Left ventricle myocardium inferior (tissue), 1 donor: ENCODE results near the gene NPR2. TPM values are rescaled to one million over a fixed set of nuclear protein-coding genes. Genes with fewer than 3 reads are reported as not detected.
A peak's percentile ranks its signal among the peaks of the same experiment; 100 is the strongest.

Source experiments
- DNase-seq: peaks from one replicate; pipeline ENCODE4 v3.0.0-alpha.2; 2020
- H3K27ac ChIP-seq: fragments of 200-600 bp; replicated peaks from 2 replicates; pipeline ENCODE4 v1.8.0; 2021
- H3K27me3 ChIP-seq: fragments of 200-600 bp; 2 replicates; pipeline ENCODE4 v1.8.0; 2021; ENCODE audit warnings: low read depth
- H3K36me3 ChIP-seq: fragments of 200-600 bp; 2 replicates; pipeline ENCODE4 v1.8.0; 2021
- H3K4me1 ChIP-seq: fragments of 200-600 bp; 2 replicates; pipeline ENCODE4 v1.8.0; 2021
- H3K4me3 ChIP-seq: fragments of 200-600 bp; 2 replicates; pipeline ENCODE4 v1.8.0; 2021; ENCODE audit warnings: mild to moderate bottlenecking, moderate library complexity
- H3K9me3 ChIP-seq: fragments of 200-600 bp; replicated peaks from 2 replicates; pipeline ENCODE4 v1.8.0; 2021
- CTCF ChIP-seq: fragments of 200-600 bp; IDR thresholded peaks from 2 replicates; pipeline ENCODE4 v1.8.0; 2021; ENCODE audit warnings: antibody characterized with exemption, mild to moderate bottlenecking, borderline replicate concordance
- intact Hi-C: fragments of 100-400 bp; cut with micrococcal nuclease; formaldehyde crosslinking; loops from one replicate; pipeline ENCODE4 v1.11.0; 2022
- total RNA-seq: library from RNA; stranded (reverse); fragmentation: NEBNext Ultra II Directional; extraction: Animal tissue kit (Norgen Biotek cat#: 25700); gene quantifications from one replicate; pipeline ENCODE4 v1.2.1, GENCODE V29; 2021
- donor health status: DM: no; HTN: yes; CAD: no; lungs with severe emphysema.

The NPR2 gene
- total RNA-seq, 1 donor from 2014 or later: 24.2 TPM

GRCh38 chr9:35774907-35775635, 16.3 kb upstream of the NPR2 start:
- H3K27ac ChIP-seq: peak overlapping the region; percentile 35
- intact Hi-C loops: no loop called here

GRCh38 chr9:35776018-35776417, 15.4 kb upstream of the NPR2 start:
- Histone ChIP-seq H3K27me3 (no peaks in the 10 kb centered on the region), H3K4me1 (peaks cover 22% of the 10 kb centered on the region), H3K4me3 (no peak overlapping the region), H3K36me3 (no peaks in the 10 kb centered on the region), H3K27ac (peak overlapping the region; percentile 35), H3K9me3 (no peaks in the 10 kb centered on the region)
- TF ChIP-seq CTCF: no peak
- intact Hi-C loops: no loop called here
- no peak for DNase-seq

More at GRCh38 chr9:35774907-35775635, 16.3 kb upstream of the NPR2 start:
- no peaks in the 10 kb centered on the region for H3K9me3 ChIP-seq
- no peak for DNase-seq
- H3K4me1 ChIP-seq: peaks cover 31% of the 10 kb centered on the region
- H3K27me3 ChIP-seq: no peaks in the 10 kb centered on the region
- no peak for TF ChIP-seq CTCF
- no peak overlapping the region for H3K4me3 ChIP-seq
- no peaks in the 10 kb centered on the region for H3K36me3 ChIP-seq

- Histone ChIP-seq H3K4me1 (peaks cover 8% of the 10 kb centered on the region), H3K36me3 (peaks cover 2% of the 10 kb centered on the region), H3K27ac (no peak overlapping the region), H3K4me3 (no peak overlapping the region), H3K9me3 (no peaks in the 10 kb centered on the region), H3K27me3 (no peaks in the 10 kb centered on the region)
- no peak for TF ChIP-seq CTCF
- DNase-seq: no peak
- intact Hi-C loops: no loop called here
Measured at GRCh38 chr9:35778496-35778895, 12.9 kb upstream of the NPR2 start.

- Histone ChIP-seq H3K36me3 (peaks cover 3% of the 10 kb centered on the region), H3K4me3 (no peak overlapping the region), H3K27me3 (no peaks in the 10 kb centered on the region), H3K27ac (no peak overlapping the region), H3K9me3 (no peaks in the 10 kb centered on the region), H3K4me1 (no peaks in the 10 kb centered on the region)
- intact Hi-C loops: no loop called here
- TF ChIP-seq CTCF: no peak
- no peak for DNase-seq
Measured at GRCh38 chr9:35781066-35781465, 10.3 kb upstream of the NPR2 start.

- H3K27me3 ChIP-seq: no peaks in the 10 kb centered on the region
- no peaks in the 10 kb centered on the region for H3K9me3 ChIP-seq
- H3K4me3 ChIP-seq: no peak overlapping the region
- no peaks in the 10 kb centered on the region for H3K4me1 ChIP-seq
- peaks cover 3% of the 10 kb centered on the region for H3K36me3 ChIP-seq
- TF ChIP-seq CTCF: no peak
- H3K27ac ChIP-seq: no peak overlapping the region
- intact Hi-C loops: no loop called here
- no peak for DNase-seq
Measured at GRCh38 chr9:35783418-35783817, 8.0 kb upstream of the NPR2 start.
